ENCODE results near the gene MAGEA12.
"Not testable (repeated sequence)": the region's sequence is repeated elsewhere in the genome, so short reads cannot be mapped to it uniquely, and the experiment has no call there.

The MAGEA12 gene

DNA sequence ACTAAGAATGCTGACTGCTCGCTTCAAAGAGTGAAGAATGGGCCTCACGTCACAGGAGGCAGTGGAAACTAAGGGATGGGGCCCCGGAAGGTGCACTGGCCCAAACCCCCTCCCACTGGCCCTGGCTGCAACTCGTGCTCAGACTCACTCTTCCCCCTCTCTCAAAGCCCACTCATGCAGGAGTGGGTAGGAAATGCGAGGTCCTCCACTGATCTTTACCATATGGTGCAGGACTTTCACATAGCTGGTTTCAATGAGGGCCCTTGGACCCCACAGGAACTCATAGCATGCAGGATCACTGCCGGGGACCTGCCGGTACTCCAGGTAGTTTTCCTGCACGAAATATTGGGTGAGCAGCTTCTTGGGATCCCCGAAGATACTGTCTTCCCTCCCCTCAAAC is 33.0 kb downstream of the MAGEA12 start:
- DNase-seq (ENCODE audit: low read depth): not testable (repeated sequence)

DNA sequence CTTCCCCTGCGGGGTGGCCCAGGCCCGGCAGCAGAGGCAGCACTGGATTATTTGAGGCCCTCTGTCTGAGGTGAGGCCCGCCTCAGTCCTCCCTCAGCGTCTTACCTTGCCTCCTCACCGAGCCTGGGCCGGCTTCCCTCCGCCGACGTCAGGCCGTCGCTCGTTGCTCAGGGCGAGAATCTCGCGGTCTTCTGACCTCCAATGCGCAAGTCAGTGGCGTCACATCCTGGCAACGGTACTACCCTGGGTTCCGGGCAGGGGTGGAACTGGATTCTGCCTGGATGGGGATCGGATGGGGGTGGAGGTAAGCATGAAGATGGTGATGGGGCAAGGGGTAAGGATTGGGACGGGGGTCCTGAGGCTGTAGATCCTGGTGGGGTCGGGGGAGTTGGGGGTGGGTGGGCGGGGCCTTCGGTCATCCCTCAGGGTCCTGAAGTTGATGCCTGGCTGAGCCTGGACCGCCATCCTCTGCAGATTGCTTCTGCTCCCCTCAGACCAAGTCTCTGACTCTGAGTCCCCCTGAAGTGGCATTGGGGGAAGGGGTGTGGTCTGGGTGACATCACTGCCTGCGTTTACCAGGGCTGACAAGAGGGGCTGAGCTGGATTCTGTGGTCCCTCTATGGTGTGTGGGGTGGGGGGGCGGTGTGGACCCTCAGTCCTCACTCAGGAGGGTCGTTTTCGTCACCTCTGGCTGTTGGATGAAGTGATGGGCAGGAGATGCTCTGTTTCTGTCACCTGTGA is 36.2 kb downstream of the MAGEA12 start, which contains the start of gene MAGEA6:
Gene MAGEA6, minus strand, starts transcription at position 141 of the 741 bp plus-strand sequence. CDS start 2,039 bp downstream, outside the sequence.
- not testable (repeated sequence) for DNase-seq (ENCODE audit: low read depth)

DNA sequence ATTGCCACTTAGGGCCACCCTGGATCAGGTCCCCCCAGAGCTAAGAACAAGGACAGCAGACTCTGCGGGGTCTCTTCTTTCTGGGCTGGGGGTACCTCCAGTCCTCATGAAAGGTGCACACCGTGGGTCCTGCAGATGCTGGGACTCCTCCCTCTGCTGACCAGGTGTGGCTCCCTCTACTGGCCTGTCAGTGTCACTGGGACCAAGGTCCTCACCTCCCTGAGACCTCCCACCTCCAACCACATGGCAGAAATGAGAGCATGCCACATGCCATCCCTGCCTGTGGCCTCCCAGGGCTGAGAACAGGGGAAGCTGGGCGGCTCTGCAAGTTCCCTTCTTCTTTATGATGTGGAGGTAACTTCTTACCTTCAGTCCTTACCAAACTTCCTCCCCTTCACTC is 53.5 kb downstream of the MAGEA12 start:
- DNase-seq (ENCODE audit: low read depth): not testable (repeated sequence)

Measured in EH (cell line).